H9 (cell line): ENCODE measurements around the gene PSKH1. TPM values are rescaled to one million over a fixed set of nuclear protein-coding genes. Genes with fewer than 3 reads are reported as not detected.
A peak's percentile ranks its signal among the peaks of the same experiment; 100 is the strongest.

Experiments
- DNase-seq: peaks from one replicate; pipeline ENCODE4 v3.0.0-alpha.2; 2017
- H2AFZ ChIP-seq: one replicate; pipeline ENCODE4 v1.6.1; 2013; ENCODE audit warnings: mild to moderate bottlenecking, low read length, control low read depth, moderate library complexity
- H2AK5ac ChIP-seq: 2 replicates; pipeline ENCODE4 v1.6.1; 2013; ENCODE audit warnings: low read length, control low read depth, mixed read lengths; ENCODE audit not compliant: insufficient read length
- H2BK120ac ChIP-seq: one replicate; pipeline ENCODE4 v1.6.1; 2013; ENCODE audit warnings: low read depth, mild to moderate bottlenecking, low read length, control low read depth, inconsistent platforms; ENCODE audit not compliant: poor library complexity, severe bottlenecking
- H2BK12ac ChIP-seq: 2 replicates; pipeline ENCODE4 v1.6.1; 2013; ENCODE audit warnings: low read length, control low read depth, mixed read lengths, low read depth; ENCODE audit not compliant: insufficient read length
- H2BK15ac ChIP-seq: 2 replicates; pipeline ENCODE4 v1.6.1; 2013; ENCODE audit warnings: low read depth, low read length, control low read depth
- H2BK20ac ChIP-seq: one replicate; pipeline ENCODE4 v1.6.1; 2013; ENCODE audit warnings: low read depth, mild to moderate bottlenecking, low read length, control low read depth, inconsistent platforms; ENCODE audit not compliant: poor library complexity, severe bottlenecking
- H2BK5ac ChIP-seq: 2 replicates; pipeline ENCODE4 v1.6.1; 2013; ENCODE audit warnings: low read length, control low read depth, mixed read lengths; ENCODE audit not compliant: insufficient read length
- H3K14ac ChIP-seq: 2 replicates; pipeline ENCODE4 v1.6.1; 2013; ENCODE audit warnings: low read length, control low read depth; ENCODE audit not compliant: insufficient read depth
- H3K18ac ChIP-seq: 2 replicates; pipeline ENCODE4 v1.6.1; 2013; ENCODE audit warnings: low read depth, mild to moderate bottlenecking, mixed read lengths, low read length, control low read depth; ENCODE audit not compliant: insufficient read length
- H3K23ac ChIP-seq: 2 replicates; pipeline ENCODE4 v1.6.1; 2013; ENCODE audit warnings: low read length, control low read depth, mixed read lengths, low read depth; ENCODE audit not compliant: insufficient read length
- H3K23me2 ChIP-seq: 2 replicates; pipeline ENCODE4 v1.6.1; 2013; ENCODE audit warnings: low read depth, mild to moderate bottlenecking, mixed read lengths, low read length, control low read depth; ENCODE audit not compliant: insufficient read length, poor library complexity, severe bottlenecking
- H3K27ac ChIP-seq: 2 replicates; pipeline ENCODE4 v1.5.1; 2013; ENCODE audit warnings: low read length, control low read depth, mixed read lengths, low read depth; ENCODE audit not compliant: insufficient read length
- H3K27me3 ChIP-seq: 2 replicates; pipeline ENCODE4 v1.6.1; 2013; ENCODE audit warnings: low read length, control low read depth, inconsistent platforms; ENCODE audit not compliant: insufficient read depth
- H3K4ac ChIP-seq: 2 replicates; pipeline ENCODE4 v1.6.1; 2013; ENCODE audit warnings: low read depth, mild to moderate bottlenecking, control low read depth, inconsistent platforms, low read length, moderate library complexity
- H3K4me1 ChIP-seq: 2 replicates; pipeline ENCODE4 v1.6.1; 2013; ENCODE audit warnings: low read length, control low read depth, inconsistent platforms; ENCODE audit not compliant: insufficient read depth
- H3K4me2 ChIP-seq: 2 replicates; pipeline ENCODE4 v1.6.1; 2013; ENCODE audit warnings: low read length, control low read depth, mixed read lengths; ENCODE audit not compliant: insufficient read length, insufficient read depth
- H3K56ac ChIP-seq: 2 replicates; pipeline ENCODE4 v1.6.1; 2013; ENCODE audit warnings: low read depth, mild to moderate bottlenecking, mixed read lengths, low read length, control low read depth; ENCODE audit not compliant: insufficient read length
- H3K79me1 ChIP-seq: 2 replicates; pipeline ENCODE4 v1.6.1; 2013; ENCODE audit warnings: low read depth, mild to moderate bottlenecking, moderate library complexity, low read length, control low read depth, inconsistent platforms; ENCODE audit not compliant: insufficient read depth, poor library complexity, severe bottlenecking
- H3K79me2 ChIP-seq: 2 replicates; pipeline ENCODE4 v1.6.1; 2013; ENCODE audit warnings: low read length, control low read depth, inconsistent platforms; ENCODE audit not compliant: insufficient read depth
- H3K9ac ChIP-seq: 2 replicates; pipeline ENCODE4 v1.6.1; 2013; ENCODE audit warnings: low read length, control low read depth, mixed read lengths; ENCODE audit not compliant: insufficient read length; ENCODE audit errors: extremely low read depth
- H3K9me3 ChIP-seq: one replicate; pipeline ENCODE4 v1.6.1; 2013; ENCODE audit warnings: low read depth, low read length, inconsistent platforms; ENCODE audit not compliant: control insufficient read depth
- H3T11ph ChIP-seq: one replicate; pipeline ENCODE4 v1.6.1; 2013; ENCODE audit warnings: mild to moderate bottlenecking, low read length, control low read depth, inconsistent platforms
- H4K20me1 ChIP-seq: one replicate; pipeline ENCODE4 v1.6.1; 2013; ENCODE audit not compliant: control insufficient read depth, insufficient read length, insufficient read depth
- H4K5ac ChIP-seq: 2 replicates; pipeline ENCODE4 v1.6.1; 2013; ENCODE audit warnings: low read depth, mild to moderate bottlenecking, mixed read lengths, low read length, control low read depth; ENCODE audit not compliant: insufficient read length
- H4K8ac ChIP-seq: replicated peaks from 2 replicates; pipeline ENCODE4 v1.6.1; 2013; ENCODE audit warnings: low read length, control low read depth, mixed read lengths, low read depth; ENCODE audit not compliant: insufficient read length
- H4K91ac ChIP-seq: 2 replicates; pipeline ENCODE4 v1.6.1; 2013; ENCODE audit warnings: low read depth, mild to moderate bottlenecking, moderate library complexity, mixed read lengths, low read length, control low read depth; ENCODE audit not compliant: insufficient read length
- H3K27ac Mint-ChIP-seq, 3 experiments: 2 replicates in 2 of 3; 3 replicates in 1 of 3; pipeline ENCODE4 v1.8.0; 2020 to 2021; ENCODE audit warnings: mixed read lengths in 3 of 3, mild to moderate bottlenecking in 1 of 3, moderate library complexity in 1 of 3
- H3K27me3 Mint-ChIP-seq: 2 replicates; pipeline ENCODE4 v1.8.0; 2021; ENCODE audit warnings: low read depth, mild to moderate bottlenecking, moderate library complexity, mixed read lengths
- H3K36me3 Mint-ChIP-seq, 3 experiments: 2 replicates in 2 of 3; 3 replicates in 1 of 3; pipeline ENCODE4 v1.8.0; 2020 to 2021; ENCODE audit warnings: low read depth in 3 of 3, mixed read lengths in 3 of 3; ENCODE audit not compliant: insufficient read depth in 1 of 3
- H3K4me1 Mint-ChIP-seq, 2 experiments: 2 replicates each; pipeline ENCODE4 v1.8.0; 2020; ENCODE audit warnings: mixed read lengths in 2 of 2
- H3K4me3 Mint-ChIP-seq, 2 experiments: 2 replicates in 1 of 2; 3 replicates in 1 of 2; pipeline ENCODE4 v1.8.0; 2020 to 2021; ENCODE audit warnings: mild to moderate bottlenecking in 2 of 2, mixed read lengths in 2 of 2, moderate library complexity in 1 of 2
- H3K9me3 Mint-ChIP-seq, 2 experiments: 2 replicates in 1 of 2; 3 replicates in 1 of 2; pipeline ENCODE4 v1.8.0; 2020; ENCODE audit warnings: mild to moderate bottlenecking in 2 of 2, mixed read lengths in 2 of 2, moderate library complexity in 1 of 2
- WGBS: extraction: QIAGEN DNeasy Blood & Tissue Kit; methylation state at CpG from one replicate; pipeline ENCODE4 v1.1.7; 2013; ENCODE audit warnings: missing lambda C conversion rate, low lambda C conversion rate, mixed read lengths; ENCODE audit not compliant: insufficient read length; ENCODE audit errors: extremely low coverage; 5-methylcytosine and 5-hydroxymethylcytosine counted together
- total RNA-seq: library from RNA; stranded (reverse); gene quantifications from 2 replicates; pipeline ENCODE4 v1.2.1, GENCODE V29; 2021
- TF ChIP-seq, protein P1 (sequence below): fragments of 200-600 bp; sonication (generic); conservative IDR thresholded peaks from 3 replicates; pipeline ENCODE4 v1.8.0; 2021; ENCODE audit warnings: antibody characterized with exemption, mild to moderate bottlenecking

Gene PSKH1
- total RNA-seq, 1 experiment from 2014 or later: 29.1 TPM

- no peaks in the 10 kb centered on the region; a peak in 1 of 5 replicates for H3K9me3 Mint-ChIP-seq
- no peaks in the 10 kb centered on the region; the same call in 1 of the 2 replicates for H3K79me2 ChIP-seq
- no peak overlapping the region for H2BK12ac ChIP-seq
- H3K4ac ChIP-seq: no peak overlapping the region
- peak overlapping the region; percentile 80; the same call in 1 of the 2 replicates for H3K14ac ChIP-seq
- H4K20me1 ChIP-seq: peaks cover 3% of the 10 kb centered on the region
- no peak overlapping the region for H3T11ph ChIP-seq
- H4K8ac ChIP-seq: no peak overlapping the region
- no peak overlapping the region for H4K5ac ChIP-seq
- no peak overlapping the region for H4K91ac ChIP-seq
- no peaks in the 10 kb centered on the region for H3K9me3 ChIP-seq
- no peak overlapping the region for H3K27ac ChIP-seq
- H3K27me3 ChIP-seq: no peaks in the 10 kb centered on the region
- H2BK120ac ChIP-seq: no peak overlapping the region
- H3K79me1 ChIP-seq: peaks cover 4% of the 10 kb centered on the region
- no peak overlapping the region for H2BK20ac ChIP-seq
- no peak overlapping the region for H2BK15ac ChIP-seq
- H2AK5ac ChIP-seq: no peak overlapping the region
- H3K36me3 Mint-ChIP-seq: peaks cover 2 to 17% (median 2%) of the 10 kb centered on the region in 3 experiments; a peak in 6 of 7 replicates
- no peak overlapping the region for H3K18ac ChIP-seq
- H3K27me3 Mint-ChIP-seq: peaks cover 2% of the 10 kb centered on the region
- peaks cover 5% of the 10 kb centered on the region; the same call in 1 of the 2 replicates for H3K4me1 ChIP-seq
- H3K4me3 Mint-ChIP-seq: peak overlapping the region; percentile 93 to 95
- WGBS: no CpG with 5 or more reads among the region's 45 CpGs
- H2AFZ ChIP-seq: no peak overlapping the region
- H2BK5ac ChIP-seq: no peak overlapping the region
- H3K4me2 ChIP-seq: peak overlapping the region; percentile 66
- H3K27ac Mint-ChIP-seq: peak overlapping the region; percentile 46 to 93 (median 57); a peak in 3 of 7 replicates
- DNase-seq: no peak
- H3K4me1 Mint-ChIP-seq: peaks cover 37 to 42% of the 10 kb centered on the region in 2 experiments
- peak overlapping the region; percentile 33 for H3K9ac ChIP-seq
- TF ChIP-seq, protein P1, sequence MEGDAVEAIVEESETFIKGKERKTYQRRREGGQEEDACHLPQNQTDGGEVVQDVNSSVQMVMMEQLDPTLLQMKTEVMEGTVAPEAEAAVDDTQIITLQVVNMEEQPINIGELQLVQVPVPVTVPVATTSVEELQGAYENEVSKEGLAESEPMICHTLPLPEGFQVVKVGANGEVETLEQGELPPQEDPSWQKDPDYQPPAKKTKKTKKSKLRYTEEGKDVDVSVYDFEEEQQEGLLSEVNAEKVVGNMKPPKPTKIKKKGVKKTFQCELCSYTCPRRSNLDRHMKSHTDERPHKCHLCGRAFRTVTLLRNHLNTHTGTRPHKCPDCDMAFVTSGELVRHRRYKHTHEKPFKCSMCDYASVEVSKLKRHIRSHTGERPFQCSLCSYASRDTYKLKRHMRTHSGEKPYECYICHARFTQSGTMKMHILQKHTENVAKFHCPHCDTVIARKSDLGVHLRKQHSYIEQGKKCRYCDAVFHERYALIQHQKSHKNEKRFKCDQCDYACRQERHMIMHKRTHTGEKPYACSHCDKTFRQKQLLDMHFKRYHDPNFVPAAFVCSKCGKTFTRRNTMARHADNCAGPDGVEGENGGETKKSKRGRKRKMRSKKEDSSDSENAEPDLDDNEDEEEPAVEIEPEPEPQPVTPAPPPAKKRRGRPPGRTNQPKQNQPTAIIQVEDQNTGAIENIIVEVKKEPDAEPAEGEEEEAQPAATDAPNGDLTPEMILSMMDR: no peak
- H3K56ac ChIP-seq: no peak overlapping the region
- peaks cover 3% of the 10 kb centered on the region for H3K23me2 ChIP-seq
- no peak overlapping the region for H3K23ac ChIP-seq
These were observed 74.9 kb downstream of the PSKH1 start for GRCh38 chr16:67967958-67968399.
